Muscle of arm (tissue), 12 donors: Measurements from ENCODE around the gene SETD9. TPM values are rescaled to one million over a fixed set of nuclear protein-coding genes. Genes with fewer than 3 reads are reported as not detected.

Experiments
- DNase-seq: peaks from one replicate; pipeline ENCODE4 v3.0.0-alpha.2; 2013
- polyA plus RNA-seq, 12 donors: library from polyadenylated mRNA; unstranded; fragments of 120-200 nt; gene quantifications; one replicate each; pipeline ENCODE4 v1.2.1, GENCODE V29; 2013; ENCODE audit not compliant: insufficient read length in 12 of 12

SETD9 gene
- polyA plus RNA-seq, 12 donors: 3.9 to 14.2 (median 10.8) TPM; not detected in 2

- DNase-seq: no peak
These were observed 10.7 kb downstream of the SETD9 start for GRCh38 chr5:56919942-56920662.

DNA sequence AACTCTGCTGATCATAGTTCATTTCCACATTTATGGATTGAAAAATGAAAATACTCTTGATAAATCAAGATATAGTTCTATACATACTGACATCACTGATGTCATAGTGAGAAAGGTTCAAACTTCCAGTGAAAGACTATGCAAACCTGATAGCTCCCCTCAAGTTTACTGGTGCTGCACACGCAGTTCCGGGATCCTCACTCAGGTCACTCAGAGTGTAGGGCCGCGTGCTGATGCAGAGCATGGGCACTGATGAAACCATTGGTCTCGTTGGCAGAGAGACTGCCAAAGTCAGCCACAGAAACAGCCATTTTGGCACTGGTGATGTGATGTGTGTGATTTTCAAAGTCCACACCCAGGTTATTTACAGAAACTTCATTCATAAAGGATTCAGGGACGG is 13.5 kb downstream of the SETD9 start:
- DNase-seq: no peak

DNA sequence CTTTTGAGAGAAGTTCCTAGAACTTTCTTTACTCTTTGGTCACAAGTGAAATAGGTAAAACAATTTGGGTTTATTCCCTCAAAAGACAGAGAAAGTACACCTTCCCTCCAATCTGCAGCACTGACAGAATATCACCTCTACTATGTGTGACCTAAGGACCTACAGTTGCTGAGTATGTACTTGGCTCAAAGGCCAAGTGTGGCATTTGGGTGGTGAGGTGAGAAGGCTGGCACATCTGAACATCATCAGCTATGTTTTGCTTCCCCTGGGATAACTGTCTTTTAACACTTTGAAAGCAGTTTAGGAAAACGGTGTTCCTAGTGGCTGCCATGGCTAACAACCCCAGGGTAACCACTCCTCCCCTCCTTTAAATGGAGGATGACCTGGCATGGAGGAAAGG is 24.9 kb downstream of the SETD9 start:
- no peak for DNase-seq

DNA sequence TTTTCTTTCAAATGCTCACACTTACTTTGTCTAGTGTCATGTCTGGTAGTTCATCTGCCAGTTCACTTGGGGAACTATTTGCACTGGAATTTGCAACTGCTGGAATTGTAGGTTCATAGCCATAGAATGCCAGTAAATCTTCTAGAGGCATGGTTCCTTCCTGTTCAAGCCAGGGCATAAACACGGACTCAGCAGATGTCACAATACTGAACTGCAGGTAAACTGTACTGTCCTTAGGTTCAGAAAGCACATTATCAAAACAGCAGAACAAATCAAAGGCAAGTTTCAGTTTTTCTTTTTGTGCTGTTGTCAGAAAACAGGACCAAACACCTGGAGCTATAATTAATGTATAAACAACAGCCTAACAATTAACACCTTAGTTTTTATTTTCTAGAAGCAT is 29.5 kb downstream of the SETD9 start:
- DNase-seq: no peak

DNA sequence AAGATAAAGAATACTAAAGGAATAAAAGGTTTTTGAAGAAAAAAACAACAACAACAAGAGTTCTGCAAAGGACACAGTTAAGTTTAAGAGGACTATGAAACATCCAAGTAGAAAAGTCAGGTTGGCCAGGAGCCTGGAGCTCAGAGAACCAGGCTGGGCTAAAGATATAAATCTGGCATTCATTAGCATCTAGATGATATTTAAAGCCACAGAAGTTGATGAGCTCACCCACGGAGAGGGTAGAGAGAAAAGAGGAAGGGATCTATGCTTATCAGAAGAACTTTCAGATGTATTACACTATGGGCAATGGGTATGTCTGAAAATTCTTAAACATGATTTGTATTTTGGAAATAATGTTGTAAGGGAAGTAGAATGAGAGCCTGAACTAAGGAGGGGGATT is 32.6 kb downstream of the SETD9 start:
- DNase-seq: no peak

GRCh38 chr5:56947052-56947451 is 37.7 kb downstream of the SETD9 start:
- no peak for DNase-seq

- DNase-seq: peak; percentile 93
These were observed 41.3 kb downstream of the SETD9 start for GRCh38 chr5:56950626-56951125.

DNA sequence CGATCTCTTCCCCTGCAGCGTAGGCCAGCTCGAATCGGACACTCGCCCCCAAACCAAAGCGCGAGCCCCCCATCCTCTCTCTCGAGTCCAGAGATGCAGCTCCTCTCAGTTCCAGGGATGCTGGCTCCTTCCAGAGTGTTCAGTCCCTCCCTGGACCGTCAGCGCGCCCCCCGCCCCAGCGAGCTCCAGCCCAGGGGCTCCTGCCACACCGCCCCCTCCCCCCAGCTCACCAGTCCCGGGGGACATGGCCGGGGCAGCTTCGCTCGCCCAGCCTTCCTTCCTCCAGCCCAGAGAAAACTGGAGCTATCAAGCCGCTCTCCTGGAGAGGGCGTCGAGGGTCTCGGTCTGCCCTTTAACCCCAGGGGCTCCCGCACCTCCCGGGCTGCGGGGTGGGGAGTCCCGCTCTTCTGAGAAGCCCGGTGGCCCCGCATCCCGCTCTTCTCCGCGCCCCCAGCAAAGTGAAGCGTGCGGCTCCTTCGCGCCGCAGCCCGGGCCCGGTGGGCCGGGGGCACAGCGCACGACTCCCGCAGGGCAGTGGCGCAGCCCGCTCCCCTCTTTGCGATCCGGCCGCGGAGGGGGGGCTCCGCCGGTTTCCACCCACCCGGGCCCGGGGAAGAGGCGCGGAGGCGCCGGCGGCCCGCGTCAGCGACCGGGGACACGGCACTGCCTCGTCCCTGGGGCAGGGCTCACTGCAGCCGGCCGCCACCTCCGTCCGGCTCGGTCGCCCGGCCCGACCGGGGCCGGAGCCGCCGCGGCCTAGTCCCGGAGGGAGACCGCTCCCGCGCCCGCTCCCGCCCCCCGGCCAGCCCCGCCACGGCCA is 41.9 kb downstream of the SETD9 start:
- DNase-seq: no peak

- DNase-seq: peak; percentile 66
These were observed 42.7 kb downstream of the SETD9 start, which contains the start of gene MIER3 for GRCh38 chr5:56951946-56952691. TSS of gene MIER3 (minus strand) at chr5:56952123. CDS start at chr5:56952102, 21 bp downstream.

GRCh38 chr5:56954262-56954661 is 44.9 kb downstream of the SETD9 start:
- DNase-seq: no peak

GRCh38 chr5:56958595-56958994 is 49.2 kb downstream of the SETD9 start:
- DNase-seq: no peak

- no peak for DNase-seq
These were observed 49.9 kb downstream of the SETD9 start for GRCh38 chr5:56959326-56959725.

GRCh38 chr5:56961746-56962145 is 52.4 kb downstream of the SETD9 start:
- DNase-seq: no peak

GRCh38 chr5:56962286-56962685 is 52.9 kb downstream of the SETD9 start:
- DNase-seq: no peak

DNA sequence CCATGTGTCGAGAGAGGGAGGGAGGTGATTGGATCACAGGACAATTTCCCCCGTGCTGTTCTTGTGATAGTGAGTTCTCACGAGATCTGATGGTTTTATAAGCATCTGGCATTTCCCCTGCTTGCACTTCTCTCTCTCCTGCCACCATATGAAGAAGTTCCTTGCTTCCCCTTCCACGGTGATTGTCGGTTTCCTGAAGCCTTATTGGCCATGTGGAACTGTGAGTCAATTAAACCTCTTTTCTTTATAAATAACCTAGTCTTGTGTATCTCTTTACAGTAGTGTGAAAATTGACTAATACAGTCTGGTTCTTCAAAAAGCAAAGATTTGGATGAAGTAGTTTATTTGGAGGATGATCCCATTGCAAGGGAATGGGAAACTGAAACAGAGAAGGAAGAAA is 53.9 kb downstream of the SETD9 start:
- DNase-seq: no peak

GRCh38 chr5:56964173-56964572 is 54.8 kb downstream of the SETD9 start:
- DNase-seq: no peak

Other genes with a start within 250 kb of the SETD9 start
- gene MAP3K1, start 94.0 kb upstream of the SETD9 start, polyA plus RNA-seq: 100 to 1,000 TPM in 1 of 12 donors, 10 to 100 TPM in 11; 12.0 to 114 (median 18.8) TPM
- 10 to 100 TPM in 11 of 12 donors, not detected in 1; 17.4 to 29.2 (median 24.3) TPM for gene MIER3, start 42.5 kb downstream of the SETD9 start, polyA plus RNA-seq